ENCODE data around the gene HDGF.
"Not testable (repeated sequence)": the region's sequence is repeated elsewhere in the genome, so short reads cannot be mapped to it uniquely, and the experiment has no call there.

HDGF gene

DNA sequence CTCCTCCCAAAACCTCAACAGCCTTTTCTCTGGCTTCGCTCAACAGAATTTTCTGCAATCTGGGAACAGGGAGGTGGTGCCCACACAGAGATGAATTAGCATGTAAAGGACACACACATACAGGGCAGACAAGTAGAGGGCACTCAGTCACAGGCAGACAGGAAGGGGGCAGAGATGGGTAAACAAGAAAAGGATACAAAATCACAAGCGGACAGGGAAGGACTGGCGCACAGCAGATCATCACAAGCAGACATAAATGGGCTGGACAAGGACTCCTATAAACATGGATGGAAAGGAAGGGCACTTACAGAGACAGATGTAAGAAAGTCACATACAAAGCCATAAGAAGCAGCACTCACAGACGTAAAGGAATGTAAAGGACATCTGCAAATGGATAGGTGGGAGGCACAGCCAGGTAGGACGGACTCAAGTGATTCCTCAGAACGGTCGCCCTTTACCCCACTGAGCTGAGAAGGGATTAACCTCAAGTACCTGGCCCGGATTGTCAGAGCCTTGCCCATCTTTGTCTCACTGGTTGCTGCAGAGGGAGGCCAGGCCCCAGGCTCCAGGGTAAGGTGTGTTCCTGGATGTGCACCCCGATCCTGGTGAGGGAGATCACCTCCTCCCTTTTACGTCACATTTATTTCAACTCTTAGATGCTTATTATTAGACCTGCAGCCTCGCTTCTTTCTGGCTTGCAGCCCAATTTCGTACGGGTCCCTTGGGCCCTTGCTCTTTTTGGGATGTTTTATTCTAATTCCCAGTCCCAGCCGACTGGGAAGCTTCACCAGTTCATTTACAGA is 15.0 kb upstream of the HDGF start:
- no peak for DNase-seq

DNA sequence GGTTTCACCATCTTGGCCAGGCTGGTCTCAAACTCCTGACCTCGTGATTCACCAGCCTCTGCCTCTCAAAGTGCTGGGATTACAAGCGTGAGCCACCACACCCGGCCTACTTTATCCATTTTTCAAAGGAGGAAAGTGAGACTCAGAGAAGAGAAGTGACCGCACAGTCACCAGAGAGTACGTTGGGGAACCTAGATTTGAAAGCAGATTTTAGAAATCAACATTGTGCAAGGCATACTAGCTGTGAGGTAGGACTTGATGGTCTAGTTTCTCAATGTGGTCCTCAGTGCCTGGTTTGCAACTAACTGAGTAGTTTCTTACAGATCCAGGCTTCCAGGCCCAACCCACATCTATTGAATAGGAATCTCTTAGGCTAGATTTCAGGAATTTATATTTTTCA is 14.2 kb upstream of the HDGF start:
- DNase-seq: no peak

DNA sequence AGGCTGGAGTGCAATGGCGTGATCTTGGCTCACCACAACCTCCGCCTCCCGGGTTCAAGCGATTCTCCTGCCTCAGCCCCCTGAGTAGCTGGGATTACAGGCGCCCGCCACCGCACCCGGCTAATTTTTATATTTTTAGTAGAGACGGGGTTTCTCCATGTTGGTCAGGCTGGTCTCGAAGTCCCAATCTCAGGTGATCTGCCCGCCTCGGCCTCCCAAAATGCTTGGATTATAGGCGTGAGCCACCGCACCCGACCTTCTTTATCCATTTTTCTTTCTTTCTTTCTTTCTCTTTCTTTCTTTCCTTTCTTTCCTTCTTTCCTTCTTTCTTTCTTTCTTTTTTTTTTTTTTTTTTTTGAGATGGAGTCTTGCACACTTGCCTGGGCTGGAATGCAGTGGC is 13.7 kb upstream of the HDGF start:
- not testable (repeated sequence) for DNase-seq

DNA sequence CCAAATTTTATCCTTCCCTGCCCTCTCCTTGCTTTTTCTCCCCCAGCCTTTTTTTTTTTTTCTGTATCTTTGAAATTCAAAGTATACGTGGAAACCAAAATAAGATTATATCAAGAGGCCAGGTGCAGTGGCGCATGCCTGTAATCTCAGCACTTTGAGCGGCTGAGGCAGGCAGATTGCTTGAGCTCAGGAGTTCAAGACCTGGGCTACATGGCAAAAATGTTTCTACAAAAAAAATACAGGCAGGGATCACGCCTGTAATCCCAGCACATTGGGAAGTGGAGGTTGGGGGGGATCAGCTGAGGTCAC is 9.3 kb upstream of the HDGF start:
- no peak for DNase-seq

DNA sequence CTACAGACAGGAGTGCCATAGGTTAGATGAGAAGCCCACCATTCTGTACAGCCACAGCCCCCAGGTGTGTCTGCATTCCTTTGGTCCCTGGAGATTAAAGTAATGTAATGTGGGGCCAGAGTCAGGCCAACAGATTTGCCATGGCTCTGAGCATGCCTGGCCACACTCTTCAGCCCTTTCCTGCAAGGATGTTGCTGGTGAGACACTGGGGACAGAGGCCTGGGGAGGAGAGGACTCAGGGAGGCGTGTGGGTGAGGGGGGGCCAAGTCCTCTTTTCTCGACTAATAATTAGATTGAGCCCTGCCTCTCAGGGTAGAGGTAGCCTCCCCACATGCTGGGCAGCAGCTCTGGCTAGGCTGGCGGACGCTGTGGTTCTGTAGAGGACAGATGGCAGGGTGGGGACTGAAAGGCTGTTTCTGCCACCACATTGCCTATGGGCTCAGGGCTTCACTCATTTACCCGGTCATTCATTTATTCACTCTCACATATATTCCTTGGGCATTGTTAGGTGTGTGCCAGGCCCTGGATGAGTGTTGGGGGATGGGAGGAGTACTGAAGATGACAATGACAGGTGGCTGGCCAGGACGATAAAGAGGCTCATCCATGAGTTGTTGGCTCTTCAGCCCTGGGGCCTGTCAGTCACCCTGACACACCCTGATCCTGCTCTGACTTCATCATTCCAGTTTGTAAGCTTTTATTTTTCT is 8.8 kb upstream of the HDGF start:
- DNase-seq: no peak

DNA sequence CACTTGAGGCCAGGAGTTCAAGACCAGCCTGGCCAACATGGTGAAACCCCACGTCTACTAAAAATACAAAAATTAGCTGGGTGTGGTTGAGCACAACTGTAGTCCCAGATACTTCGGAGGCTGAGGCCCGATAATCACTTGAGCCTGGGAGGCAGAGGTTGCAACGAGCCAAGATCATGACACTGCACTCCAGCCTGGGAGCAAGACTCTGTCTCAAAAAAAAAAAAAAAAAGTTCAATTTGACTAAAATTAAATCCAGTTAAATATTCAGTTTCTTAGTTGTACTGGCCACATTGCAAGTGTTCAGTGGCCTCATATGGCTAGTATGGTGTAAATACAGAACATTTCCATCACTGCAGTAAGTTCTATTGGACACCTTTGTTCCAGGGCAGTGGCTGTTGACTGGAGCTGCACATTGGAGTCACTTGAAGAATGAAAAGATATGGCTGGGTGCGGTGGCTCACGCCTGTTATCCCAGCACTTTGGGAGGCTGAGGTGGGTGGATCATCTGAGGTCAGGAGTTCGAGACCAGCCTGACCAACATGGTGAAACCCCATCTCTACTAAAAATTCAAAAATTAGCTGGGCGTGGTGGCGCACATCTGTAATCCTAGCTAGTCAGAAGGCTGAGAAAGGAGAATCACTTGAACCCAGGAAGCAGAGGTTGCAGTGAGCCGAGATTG is 6.2 kb upstream of the HDGF start:
- not testable (repeated sequence) for DNase-seq

DNA sequence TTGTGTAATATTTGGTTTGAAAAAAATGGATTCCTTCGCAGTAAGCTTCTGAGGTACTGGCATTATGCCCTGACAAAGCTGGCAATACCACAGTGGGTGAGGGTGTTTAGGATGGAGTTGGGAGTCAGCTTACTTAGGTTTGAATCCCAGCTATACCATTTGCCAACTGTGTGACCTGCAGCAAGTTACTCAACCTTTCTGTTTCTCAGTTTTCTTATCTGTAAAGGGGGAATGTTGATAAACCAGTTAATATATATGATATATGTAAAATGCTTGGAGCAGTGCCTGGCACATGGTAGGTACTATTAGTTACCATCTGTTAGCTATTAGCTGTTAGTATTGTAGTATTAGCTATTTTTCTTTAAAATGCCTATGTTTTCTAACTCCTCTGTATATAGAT is 4.9 kb upstream of the HDGF start:
- DNase-seq: no peak

DNA sequence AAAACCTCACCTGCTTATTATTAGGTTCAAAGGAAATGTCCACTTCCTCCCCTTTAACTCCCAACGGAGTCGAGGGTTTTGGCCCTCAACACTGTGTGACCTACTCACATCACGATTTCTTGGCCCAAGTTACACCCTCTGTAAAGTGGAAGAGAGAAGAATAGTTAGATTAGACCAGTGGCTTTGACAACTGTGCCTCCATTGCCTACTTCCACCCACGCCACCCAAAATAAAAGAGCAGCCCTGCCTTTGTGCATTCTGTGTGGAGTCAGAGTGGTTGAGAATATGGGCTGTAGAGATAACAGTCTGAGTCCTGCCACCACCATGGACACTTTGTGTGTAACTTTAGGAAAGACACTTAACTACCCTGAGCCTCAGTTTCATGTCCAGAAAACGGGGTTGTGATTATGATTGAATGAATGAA is 4.1 kb upstream of the HDGF start:
- DNase-seq: no peak

DNA sequence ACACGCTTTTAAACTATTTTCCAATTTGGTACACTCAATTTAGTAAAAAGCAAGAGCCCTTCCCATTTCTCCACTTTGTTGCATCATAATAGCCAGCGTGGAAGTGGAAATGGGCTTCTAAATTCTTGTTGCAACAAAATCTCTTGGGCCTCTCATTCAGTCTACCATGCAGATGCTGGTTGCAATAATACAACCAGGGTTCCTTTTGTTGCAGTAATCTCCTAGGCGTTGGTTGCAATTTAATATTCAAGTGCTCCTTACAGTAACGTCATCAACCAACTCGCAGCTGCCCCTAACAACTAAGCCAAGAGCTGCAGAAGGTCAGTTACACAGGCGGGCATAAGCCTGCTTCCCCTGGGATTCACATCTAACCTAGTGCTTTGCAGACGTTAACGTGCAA is 2.7 kb upstream of the HDGF start:
- DNase-seq: no peak

DNA sequence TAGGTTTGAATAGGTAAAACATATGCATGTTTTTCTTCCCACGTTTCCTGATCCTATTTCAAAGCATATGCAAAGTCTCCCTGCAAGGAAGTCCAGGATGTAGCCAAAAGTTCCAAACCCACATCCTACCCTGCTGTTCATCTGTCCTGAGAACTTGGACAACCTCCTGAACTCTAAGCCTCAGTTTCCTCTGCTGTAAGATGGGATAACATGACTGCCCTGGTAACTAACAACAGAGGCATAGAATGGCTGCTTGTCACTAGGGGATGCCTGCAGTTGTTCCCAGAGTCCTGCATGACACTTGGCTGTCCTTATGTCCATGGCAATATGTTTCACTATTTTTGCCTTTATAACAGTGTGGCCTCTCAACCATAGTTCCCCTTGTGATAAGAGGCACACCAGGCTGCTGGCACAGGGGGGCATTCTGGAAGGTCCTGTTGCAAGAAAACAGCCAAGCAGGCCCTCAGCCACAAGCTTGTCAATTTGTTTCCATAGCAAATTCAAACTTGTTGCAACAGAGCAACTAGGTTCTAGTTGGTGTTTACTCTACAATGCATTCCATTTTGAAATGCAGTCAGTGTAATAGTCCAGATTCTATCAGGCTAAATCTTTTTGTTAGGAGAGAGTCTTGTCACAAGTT is 1.5 kb upstream of the HDGF start:
- DNase-seq: no peak

DNA sequence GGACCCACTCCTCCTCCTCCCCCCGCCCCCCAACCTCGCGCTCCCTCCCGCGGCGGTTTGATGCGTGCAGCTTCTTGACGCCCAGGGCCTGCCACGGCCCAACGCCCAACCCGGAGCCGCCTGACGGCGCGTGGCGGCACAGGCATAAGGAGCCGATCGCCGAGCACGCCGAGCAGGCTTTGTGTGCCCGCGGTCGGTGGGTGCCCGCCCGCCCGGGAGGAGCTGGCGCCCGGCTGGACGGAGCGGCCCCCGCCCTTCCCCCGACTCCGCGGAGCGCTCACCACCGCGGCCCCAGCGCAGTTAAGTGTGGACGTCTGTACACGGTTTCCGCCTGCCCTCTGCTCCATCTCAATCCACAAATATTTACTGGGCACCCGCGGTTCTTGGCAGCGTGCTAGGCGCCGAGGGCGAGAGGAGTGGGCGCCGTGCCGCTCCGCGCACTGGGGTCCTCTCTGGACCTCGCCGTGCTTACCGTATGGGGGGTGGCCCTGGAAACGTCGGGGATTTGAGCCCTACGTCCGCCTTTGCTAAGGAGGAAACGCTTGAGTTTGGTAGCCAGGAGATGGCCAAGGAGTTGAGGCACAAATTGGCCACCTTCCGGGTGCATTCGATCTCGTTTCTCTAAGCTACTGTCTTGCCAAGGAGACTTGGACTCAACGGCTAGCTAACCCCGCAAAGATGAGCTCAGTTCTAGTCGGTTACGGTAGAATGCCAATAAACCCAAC is 444 bp upstream of the HDGF start:
- DNase-seq: peak; percentile 97

DNA sequence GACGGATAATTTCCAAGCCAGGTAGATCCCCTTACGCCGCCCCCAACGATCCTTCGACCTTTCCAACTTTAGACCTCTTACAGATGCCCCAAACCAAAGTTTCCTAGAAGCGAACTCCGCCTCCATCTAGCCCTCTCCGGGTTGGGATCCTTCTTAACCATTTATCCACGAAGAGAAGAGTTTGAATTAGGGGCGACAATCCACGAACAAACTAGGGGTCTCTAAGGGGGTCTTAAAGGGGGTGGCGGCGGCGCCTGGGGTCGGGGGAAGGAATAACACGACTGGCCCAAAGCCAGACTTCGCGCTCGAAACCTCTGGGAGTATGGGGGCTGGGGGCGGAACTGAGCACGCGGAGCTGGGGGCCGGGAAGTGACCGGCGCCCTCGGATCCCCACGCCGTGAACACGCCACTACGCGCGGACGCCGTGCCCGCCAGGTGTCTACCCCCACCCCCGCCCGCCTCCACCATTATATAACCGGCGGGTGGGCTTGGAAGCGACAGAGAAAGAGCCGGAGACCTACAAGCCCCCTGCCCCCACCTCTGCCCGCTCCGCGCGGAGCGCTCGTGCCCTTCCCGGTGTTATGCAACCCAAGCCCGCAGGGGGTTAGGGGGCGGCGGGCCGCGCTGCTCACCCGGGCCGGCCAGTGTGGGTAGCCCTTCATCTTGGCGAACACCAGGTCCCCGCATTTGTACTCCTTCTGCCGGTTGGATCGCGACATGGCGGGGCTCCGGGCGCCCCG is 594 bp downstream of the HDGF start:
- DNase-seq: no peak

DNA sequence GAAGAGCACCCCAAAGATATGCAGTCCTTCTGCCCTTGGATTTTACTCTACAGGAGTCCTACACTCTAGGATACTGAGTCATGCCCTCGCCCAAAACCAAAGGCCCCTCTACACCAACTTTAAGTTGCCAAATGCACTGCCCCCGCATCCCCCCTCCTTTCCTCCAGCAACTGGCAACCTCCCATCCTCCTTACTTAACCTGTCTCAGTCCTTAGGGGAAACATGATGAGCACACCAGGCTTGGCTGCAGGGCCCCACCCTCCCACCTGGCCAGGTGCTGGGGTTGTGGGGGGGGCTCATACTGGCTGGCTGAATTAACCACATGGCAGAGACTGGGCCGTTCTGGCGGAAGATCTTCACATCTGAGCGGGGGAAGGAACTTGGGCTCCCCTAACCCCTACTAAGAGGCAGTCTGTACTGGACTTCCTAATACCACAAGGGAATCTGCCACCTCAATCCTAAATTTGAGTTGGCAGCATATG is 1.2 kb downstream of the HDGF start:
- DNase-seq: no peak

DNA sequence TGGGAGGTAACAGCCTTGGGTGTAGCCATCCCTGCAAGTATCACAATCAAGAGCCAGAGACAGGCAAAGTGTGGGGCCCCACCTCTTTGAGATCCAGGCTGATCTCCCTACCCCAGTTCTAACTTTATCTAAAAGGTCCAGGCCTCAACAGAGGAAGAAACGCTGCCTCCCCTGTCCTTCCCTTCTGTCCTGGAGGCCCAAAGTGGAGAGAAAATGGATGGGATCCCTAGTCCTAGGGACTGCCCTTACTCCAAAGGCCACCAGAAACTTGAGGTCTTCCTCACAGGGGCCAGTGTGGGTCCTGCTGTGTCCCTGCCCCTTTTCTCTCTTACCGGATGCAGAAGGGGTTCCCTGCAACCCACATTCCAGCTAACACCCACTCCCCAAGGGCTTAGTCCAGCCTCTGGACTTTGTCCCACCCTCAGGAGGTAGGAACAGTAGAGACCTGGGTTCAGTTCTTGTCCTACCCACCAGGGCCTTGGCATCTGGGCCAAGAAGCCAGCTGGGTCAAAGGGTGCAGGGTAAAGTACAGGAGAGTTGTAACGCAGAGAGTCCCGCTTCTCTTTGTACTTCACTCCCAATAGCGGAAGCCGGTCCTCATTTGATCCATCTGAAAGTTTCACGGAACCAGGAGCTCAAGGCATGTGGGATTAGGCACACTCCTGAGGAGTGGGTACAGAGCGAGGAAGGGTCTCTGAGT is 1.9 kb downstream of the HDGF start:
- no peak for DNase-seq

DNA sequence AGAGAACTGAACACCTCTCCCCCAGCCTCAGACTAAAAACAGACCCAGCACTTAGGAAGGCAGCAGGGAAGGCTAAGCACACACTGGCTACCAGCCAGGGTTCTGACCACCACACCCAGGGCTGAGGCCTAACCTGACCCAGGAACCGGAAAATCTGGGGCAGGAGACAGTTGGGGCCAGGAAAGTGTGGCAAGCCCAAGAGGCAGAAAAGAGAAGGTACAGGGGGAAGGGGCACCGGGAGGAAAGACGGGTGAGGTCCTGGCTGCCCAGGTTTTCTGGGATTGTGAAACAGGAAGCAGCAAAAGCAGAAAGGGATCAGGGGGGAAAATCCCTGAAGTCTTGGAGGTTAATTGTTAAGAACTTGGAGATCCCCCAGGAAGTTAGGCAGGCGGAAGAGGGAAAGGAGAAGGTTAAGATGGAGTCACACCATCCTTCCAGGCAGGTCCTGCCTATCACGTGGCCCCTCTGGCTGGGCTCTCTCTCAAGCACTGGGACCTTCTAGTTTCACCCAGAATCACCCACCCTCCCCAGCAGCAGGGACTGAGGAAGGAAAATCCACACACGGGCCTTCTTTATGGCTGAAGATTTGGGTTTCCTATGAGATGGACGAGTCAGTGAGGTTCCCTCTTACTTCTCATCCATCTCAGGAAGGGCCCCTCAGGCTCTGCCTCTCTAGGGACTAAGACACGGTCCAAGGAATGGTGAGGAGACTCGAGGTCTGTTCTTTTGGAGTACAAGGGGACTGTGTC is 2.6 kb downstream of the HDGF start:
- peak; percentile 52 for DNase-seq

DNA sequence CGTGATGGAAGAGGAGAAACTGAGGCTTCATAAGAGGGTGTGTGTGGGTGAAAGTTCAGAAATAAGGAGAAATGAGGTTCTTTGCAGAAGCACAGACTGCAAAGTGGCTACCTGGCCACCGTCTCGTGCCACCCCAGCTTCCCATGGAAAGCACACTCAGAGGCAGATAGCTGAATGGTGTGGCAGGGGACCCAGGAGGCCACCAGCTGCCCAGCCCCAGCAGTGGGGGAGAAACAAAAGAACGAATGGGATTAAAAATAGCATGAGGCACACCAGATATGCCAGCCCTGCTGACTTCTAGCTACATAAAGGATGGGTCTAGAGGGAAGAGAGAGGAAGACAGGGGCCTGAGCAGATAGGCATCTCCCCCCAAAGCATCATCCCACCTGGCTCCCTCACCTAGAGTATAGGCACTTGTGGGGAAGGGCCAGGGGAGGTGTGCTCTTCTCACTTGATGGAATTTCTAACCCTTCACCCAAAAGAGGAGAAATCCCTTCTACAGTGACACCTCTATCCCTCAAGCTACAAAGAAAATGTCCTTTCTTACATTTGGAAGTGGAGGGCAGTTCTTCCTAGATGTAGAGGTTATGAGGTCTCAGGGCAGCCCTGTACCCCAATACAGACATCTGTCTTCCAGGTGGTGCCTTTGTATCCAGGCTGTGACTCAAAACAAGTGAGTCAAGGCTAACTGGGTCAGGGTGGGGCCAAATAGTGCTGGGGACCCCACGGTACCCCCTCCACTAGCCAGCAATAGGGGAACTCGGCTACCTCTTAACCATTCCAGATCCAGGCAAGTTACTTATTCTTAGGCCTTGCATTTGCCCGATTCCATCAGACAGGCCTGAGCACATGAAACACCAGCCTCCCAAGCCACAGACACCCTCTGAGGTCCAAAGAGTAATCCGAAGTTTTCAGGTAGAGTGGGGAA is 3.5 kb downstream of the HDGF start:
- no peak for DNase-seq

DNA sequence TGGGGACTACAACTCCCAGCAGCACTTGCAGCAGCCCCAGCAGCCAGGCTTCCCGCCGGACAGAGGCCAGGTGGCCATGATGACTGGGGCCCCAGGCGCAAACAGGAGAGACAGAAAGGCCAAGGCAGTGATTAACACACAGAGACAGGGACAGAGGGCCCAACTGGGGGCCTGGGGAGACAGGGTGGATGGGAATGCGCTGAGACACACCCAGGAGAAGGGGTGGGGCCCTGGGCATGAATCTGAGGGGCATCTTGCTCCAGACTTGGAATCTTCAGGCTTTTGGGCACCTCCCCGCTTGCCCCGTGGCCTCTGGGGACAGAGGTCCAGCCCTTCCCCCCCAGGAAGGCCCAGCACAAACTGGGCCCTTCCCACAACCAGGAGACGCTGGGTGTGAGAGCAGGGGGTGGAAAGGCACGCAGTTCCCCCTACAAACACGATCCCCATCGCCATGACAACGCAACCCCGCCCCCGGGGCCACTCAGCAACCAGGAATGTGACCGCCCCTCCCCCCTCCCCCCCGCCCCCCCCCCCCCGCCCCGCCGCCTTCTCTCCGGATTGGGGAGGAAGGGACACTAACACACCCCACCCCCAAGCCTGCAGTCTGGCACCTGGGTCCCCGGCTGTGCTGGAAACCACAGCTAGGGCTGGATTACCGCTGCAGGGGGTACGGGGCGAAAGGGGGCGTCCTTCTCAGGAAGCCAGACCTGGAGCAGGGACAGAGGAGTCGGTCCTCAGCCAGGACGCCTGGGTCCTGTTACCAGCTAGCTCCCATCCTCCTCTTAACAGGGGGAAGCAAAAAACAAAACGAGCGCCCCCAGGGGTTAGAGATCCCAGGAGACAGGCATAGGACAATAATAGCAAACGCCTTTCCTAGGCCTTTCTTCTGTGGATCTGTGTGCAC is 4.5 kb downstream of the HDGF start:
- DNase-seq: peak; percentile 40

DNA sequence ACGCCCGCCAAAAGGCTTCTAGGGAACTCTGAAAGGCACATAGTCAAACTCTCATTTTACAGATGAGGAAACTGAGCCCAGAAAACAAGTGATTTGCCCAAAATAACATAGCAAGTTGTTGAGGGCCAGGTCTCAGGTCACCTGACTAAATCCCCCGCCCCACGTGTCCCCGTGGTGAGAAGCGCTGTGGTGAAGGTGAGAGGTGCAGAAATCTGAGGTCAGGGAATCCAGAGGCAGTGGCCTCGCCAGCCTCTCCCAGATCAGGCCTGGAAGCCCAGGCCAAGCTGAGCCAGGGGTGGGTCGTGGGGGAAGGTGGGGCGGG is 5.1 kb downstream of the HDGF start:
- no peak for DNase-seq

DNA sequence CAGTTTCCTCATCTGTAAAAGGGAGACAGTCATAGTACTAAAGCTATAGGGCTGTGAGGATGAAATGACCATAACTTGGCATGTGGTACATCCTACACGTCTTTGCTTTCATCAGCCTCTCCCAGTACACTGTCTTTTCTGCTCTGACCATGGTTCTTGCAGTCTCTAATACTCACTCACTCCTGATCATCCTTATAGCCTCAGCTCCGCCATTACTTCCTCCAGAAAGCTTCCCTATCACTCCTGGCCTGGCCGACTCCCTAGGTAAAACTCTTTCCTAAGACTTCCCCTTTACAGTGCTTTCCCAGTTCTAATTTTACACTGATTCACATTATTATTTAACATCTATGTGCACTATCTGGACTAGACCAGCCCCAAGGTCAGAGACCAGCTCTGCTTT is 5.6 kb downstream of the HDGF start:
- no peak for DNase-seq

All from GDM1 (cell line).